GM19043 (cell line): ENCODE measurements around the gene AARS2.

Experiments used
- ATAC-seq: cut with Tn5 transposase; IDR thresholded peaks from one replicate; pipeline ENCODE4 v1.9.1; 2021; ENCODE audit warnings: low read depth; ENCODE audit not compliant: unreplicated experiment

AARS2 gene

GRCh38 chr6:44264154-44265006, 48.8 kb downstream of the AARS2 start:
- ATAC-seq = peak; percentile 41

DNA sequence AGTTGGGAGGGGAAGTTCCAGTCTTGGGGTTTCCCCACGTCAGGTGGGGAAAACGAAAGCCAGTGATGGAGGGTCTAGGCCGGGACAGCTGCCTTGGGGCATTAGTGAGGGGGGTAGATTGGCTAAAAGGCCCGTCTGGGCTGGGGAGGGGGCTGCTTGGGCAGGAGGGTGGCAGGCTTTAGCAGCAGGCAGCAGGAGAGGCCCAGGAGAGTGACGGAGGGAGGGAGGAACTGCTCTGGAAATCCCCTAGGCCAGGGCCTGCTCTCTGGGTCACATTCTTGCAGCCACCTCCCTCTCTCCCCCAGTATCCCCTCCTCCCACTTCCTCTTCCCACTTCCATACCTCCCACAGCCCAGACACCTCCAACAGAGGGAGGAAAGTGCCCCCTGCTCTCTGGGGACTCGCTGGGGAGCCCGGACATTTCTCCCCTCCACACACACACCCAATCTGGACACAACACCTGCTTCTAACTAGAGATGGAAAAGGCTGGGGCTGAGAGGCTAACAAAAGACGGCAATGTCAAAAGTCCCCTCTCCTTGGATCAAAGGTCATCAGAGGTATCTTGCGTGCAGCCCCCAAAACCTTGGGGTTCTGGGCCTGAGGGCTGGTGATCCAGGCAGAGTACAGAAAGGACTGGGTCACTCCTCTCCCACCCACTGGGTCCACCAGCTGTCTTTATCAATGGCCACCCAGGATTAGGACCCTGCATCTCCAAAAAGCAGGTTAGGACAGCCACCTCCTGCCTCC, 49.6 kb downstream of the AARS2 start:
- ATAC-seq = no peak

DNA sequence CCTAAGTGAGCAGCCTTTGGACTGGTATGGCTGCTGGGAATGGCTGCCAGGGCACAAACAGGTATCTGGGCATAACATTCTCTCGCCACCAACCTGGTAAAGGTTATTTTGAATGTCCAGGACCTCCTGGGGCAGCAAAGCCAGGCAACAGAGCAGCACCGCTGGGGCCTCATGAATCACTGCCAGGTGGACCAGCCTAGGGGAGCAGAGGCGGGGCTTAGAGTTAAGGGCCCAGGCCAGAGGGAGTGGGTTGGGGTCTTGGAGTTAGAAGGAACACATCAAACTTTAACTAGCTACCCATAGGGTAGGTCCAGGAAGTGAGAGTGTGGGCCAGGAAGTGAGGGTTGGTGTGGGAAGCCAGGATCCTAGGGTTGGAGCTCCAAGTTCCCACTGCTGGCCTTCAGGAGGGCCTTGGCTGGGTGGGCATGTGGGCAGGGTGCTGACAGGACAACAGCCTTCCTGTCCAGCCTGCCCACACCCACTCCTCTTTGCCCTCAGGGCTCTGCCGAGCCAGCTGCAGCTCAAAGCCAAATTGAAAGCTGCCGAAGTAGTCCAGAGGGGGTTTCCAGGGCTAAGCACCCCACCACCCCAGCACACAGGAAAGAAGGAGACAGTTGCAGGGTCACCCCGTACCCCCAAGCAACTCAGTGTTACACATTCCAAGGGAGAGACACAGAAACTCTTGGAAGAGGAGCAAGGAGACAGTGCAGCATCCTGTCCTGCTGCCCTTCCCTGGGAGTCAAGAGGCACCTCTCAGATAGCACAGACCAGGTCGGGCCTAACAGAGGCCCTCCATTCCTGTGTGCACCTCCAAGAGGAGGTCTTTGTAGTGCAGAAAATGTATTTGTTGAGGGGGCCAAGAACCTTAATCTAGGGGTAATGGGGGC, 50.4 kb downstream of the AARS2 start:
- no peak for ATAC-seq

DNA sequence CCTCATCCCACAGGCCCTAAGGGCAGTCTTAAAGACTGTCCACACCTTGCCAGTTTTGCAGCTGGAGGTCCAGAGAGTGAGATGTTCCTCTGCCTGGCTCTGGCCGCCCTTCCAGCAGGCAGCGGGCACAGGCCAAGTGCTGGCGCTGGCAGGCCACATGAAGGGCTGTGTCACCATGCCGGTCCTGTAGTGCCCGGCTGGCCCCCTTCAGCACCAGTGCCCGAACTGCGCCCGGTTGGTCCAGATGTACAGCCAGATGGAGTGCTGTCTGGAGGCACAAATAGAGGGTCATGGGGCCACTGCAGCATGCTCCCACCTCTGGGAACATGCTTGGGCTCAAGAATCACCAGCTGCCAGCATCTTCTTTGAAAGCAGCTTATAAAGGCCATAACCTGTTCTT, 51.6 kb downstream of the AARS2 start:
- ATAC-seq = no peak

DNA sequence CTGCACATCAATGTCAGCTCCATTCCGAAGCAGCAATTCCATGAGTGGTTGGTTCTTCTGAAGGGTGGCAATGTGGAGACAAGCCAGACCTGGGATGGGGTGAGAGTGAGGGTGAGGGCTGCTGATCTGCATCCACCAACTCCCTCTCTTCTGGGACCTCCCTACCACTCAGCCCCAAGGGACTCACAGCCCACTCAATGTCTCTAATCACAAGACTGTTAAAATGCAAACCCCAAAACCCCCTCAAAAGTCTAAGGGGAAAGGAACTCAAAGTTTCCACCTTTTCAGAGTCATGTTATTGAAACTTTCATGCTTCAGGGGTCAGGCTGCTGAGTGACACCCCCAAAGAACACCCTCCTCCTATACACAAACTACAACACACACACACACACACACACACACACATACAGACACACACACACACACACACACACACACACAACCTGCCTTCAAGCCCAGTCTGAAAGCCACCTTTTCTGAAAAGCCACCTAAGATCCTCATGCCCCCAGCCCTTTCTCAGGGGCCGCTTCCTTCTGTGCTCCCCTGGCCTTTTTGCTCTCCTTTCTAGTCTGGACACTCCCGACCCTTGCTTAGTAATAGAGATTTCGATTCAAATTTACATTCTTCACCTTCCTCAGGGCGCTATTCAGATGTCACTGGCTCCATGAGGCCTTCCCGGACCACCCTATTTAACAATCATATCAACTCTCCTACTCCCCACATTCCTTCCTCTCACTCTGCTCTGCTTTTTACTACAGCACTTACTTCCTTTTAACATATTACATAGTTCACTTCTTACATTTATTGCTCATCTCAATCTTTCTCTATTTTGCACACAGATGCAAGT, 52.5 kb downstream of the AARS2 start:
- ATAC-seq = no peak

GRCh38 chr6:44260011-44260410, 53.1 kb downstream of the AARS2 start:
- no peak for ATAC-seq

GRCh38 chr6:44258921-44259320, 54.2 kb downstream of the AARS2 start:
- no peak for ATAC-seq

GRCh38 chr6:44258325-44258863, 54.8 kb downstream of the AARS2 start:
- no peak for ATAC-seq

- peak; percentile 9 for ATAC-seq
These were observed 55.3 kb downstream of the AARS2 start for GRCh38 chr6:44257753-44258324.

- peak; percentile 55 for ATAC-seq
These were observed 56.0 kb downstream of the AARS2 start, which contains the start of gene SLC35B2 for GRCh38 chr6:44257025-44257752. TSS of gene SLC35B2 (minus strand) at chr6:44257528. CDS start at chr6:44257410, 118 bp downstream.

DNA sequence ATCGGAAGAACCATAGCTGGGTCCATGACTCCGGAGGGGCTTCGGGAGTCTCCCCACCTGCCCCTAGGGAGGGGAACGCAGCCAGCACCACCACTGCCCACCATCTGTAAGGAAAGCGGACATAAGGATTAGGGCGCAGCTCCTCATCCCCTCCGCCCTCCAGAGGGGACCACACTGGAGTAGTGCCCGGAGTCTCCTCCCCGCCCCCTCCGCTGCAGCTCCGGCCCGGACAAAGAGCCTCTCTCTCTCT, 56.4 kb downstream of the AARS2 start:
- ATAC-seq = no peak

DNA sequence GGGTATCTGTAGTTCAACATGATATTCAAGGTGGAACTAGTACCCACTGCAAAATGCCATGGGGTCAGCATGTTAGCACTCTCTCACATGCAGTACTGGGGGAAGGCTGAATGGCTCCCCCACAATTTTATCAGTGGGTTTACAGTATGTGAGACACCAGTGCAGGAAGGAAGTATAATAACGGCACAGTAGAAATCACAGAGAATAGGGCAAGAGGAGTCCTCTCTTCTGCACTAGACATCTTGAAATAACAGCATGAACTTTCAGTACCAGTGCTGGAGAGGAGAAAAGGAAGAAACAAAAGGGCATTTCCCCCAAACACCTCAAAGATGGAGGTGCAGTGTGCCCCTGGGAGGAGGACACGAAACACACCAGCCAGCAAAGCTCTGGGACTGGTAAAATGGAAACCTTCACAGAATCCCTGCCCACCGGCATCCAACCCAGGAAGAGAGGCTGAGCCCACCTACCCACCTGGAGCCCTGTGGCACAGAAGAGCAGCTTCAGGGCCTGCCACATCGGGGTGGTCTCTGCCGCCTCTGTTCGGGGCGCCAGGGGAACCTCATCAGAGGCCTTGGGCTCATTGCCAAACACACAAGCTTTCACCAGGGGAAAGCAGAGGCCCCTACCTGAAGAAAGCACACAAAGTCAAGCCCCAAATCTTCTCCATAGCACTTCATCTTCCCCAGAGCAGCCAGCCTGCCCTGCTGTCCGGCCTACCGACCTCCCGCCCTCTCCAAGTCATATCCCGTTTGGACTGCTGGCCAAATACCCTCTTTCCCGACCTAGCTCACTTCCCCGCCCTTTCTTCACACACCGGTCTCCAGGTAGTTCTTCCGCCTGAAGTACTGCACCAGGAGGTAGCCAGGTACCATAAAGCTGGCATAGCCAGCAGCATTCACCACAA, 57.0 kb downstream of the AARS2 start:
- no peak for ATAC-seq

DNA sequence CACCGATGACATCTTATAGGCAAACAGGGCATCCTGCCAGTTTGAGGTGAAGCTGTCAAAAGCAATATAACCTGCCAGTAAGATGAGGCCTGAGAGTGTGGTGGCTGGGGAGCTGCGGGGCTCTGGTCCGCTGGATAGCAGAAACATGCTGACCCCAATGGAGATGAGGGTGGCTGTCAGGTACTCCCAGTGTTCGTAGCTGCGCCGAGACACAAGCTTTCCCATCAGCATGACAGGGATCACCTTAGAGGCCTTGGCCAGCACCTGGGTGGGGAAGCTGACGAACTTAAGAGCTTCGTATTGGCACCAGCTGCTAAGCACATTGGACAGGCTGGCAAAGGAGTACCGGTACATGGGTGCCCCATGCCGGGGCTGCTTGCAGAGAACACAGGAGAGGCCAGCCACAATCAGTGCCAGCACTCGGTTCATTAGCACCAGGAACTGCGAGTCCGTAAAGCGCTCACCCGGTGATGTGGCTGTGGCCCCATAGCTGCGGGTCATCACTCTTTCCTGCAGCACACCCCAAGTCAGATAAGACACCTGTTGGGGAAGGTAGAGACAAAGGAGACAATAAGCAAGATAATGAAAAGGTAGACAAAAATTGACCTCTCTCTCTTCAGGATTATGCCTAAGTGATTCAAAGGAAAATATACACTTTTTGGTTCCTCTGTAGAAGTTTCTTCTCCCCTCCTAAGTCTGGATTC, 57.9 kb downstream of the AARS2 start:
- no peak for ATAC-seq

- ATAC-seq = no peak
These were observed 58.7 kb downstream of the AARS2 start for GRCh38 chr6:44254191-44255104.

- ATAC-seq = no peak
These were observed 59.6 kb downstream of the AARS2 start for GRCh38 chr6:44253307-44254101.
